Upper lobe of left lung (tissue), 6 donors: Measurements from ENCODE around the gene ALDH1A3. TPM values are rescaled to one million over a fixed set of nuclear protein-coding genes. Genes with fewer than 3 reads are reported as not detected.
A peak's percentile ranks its signal among the peaks of the same experiment; 100 is the strongest.

ENCODE experiments used
- ATAC-seq, 2 donors: fragments of 200-7000 bp; cut with Tn5 transposase; one replicate each; pipeline ENCODE4 v1.9.1; 2022; ENCODE audit warnings: mild to moderate bottlenecking in 2 of 2, moderate library complexity in 2 of 2; ENCODE audit not compliant: low FRiP score in 2 of 2
- DNase-seq, 2 donors: peaks; one replicate each; pipeline ENCODE4 v3.0.0-alpha.2; 2019 to 2020
- H3K27ac ChIP-seq, 4 donors: fragments of 200-600 bp; sonication (generic); one replicate each; pipeline ENCODE4 v1.5.1; 2016 to 2019
- H3K27me3 ChIP-seq, 4 donors: fragments of 200-600 bp; sonication (generic); one replicate each; pipeline ENCODE4 v1.5.1; 2017 to 2019
- H3K36me3 ChIP-seq, 4 donors: fragments of 200-600 bp; sonication (generic); one replicate each; pipeline ENCODE4 v1.5.1; 2016 to 2019
- H3K4me1 ChIP-seq, 4 donors: fragments of 200-600 bp; sonication (generic); one replicate each; pipeline ENCODE4 v1.5.1; 2018 to 2019
- H3K4me3 ChIP-seq, 4 donors: fragments of 200-600 bp; sonication (generic); one replicate each; pipeline ENCODE4 v1.5.1; 2017 to 2019; ENCODE audit warnings: mild to moderate bottlenecking in 2 of 4, moderate library complexity in 1 of 4
- H3K9me3 ChIP-seq, 4 donors: fragments of 200-600 bp; sonication (generic); one replicate each; pipeline ENCODE4 v1.5.1; 2018 to 2019
- EP300 ChIP-seq, 4 donors: sonication (generic); formaldehyde crosslinking; IDR thresholded peaks; one replicate each; pipeline ENCODE4 v1.5.1; 2017; ENCODE audit warnings: antibody characterized with exemption in 4 of 4, control low read depth in 2 of 4
- POLR2A ChIP-seq, 4 donors: fragments of 450-650 bp; IDR thresholded peaks; one replicate each; pipeline ENCODE4 v1.5.1; 2016 to 2017; ENCODE audit warnings: antibody characterized with exemption in 4 of 4, mild to moderate bottlenecking in 2 of 4
- POLR2AphosphoS5 ChIP-seq, 2 donors: sonication (generic); formaldehyde crosslinking; IDR thresholded peaks; one replicate each; pipeline ENCODE4 v1.5.1; 2017; ENCODE audit warnings: antibody characterized with exemption in 2 of 2
- WGBS, 2 donors: methylation state at CpG; one replicate each; pipeline ENCODE4 v1.1.5; 2017 to 2018; 5-methylcytosine and 5-hydroxymethylcytosine counted together
- total RNA-seq, 6 donors: library from RNA; depleted of rRNA in 4 of 6; stranded (reverse); fragments of >200 nt in 4 of 6; gene quantifications; one replicate each; pipeline versions ENCODE4 v1.1.0 to v1.2.1, GENCODE V29; 2016 to 2021
- TF ChIP-seq, protein P1 (sequence below), 6 experiments: fragments of 450-650 bp in 4 of 6; fragments of 200-600 bp in 2 of 6; sonication (generic) in 2 of 6; IDR thresholded peaks; one replicate each; pipeline ENCODE4 v1.5.1; 2016 to 2019; ENCODE audit warnings: antibody characterized with exemption in 6 of 6
- donor health status: DM: no; HTN: no; CAD: no; lungs with moderate emphysema.
- donor health status: DM: no; HTN: yes; CAD: no; lungs with severe emphysema.

ALDH1A3 gene
- total RNA-seq, 6 donors from 2014 or later = 3.6 to 41.5 (median 14.1) TPM

DNA sequence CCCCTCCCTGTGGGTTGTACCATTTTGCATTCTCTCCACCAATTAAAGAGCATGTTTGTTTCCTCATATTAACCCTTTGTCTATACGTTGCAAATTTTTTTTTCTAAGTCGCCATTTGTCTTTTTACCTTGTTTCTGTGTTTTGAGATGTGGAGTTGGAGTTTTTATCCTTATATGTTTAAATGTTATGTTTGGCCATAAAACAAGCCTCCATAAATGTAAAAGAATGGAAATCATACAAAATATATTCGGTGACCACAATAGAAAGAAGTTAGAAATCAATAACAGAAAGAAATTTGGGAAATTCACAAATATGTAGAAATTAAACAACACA, 68.8 kb downstream of the ALDH1A3 start:
- no peaks in the 10 kb centered on the region for H3K27me3 ChIP-seq
- WGBS, 2 donors = 91 to 95% methylated on average over 3 of the region's 3 CpGs
- DNase-seq (no peak), ATAC-seq (no peak)
- H3K9me3 ChIP-seq = no peaks in the 10 kb centered on the region
- no peak overlapping the region for H3K27ac ChIP-seq
- no peaks in the 10 kb centered on the region for H3K36me3 ChIP-seq
- no peaks in the 10 kb centered on the region for H3K4me1 ChIP-seq
- no peak overlapping the region for H3K4me3 ChIP-seq
- no peak for TF ChIP-seq POLR2A (IDR thresholded peaks at IDR 0.05)
- no peak for TF ChIP-seq POLR2AphosphoS5 (IDR thresholded peaks at IDR 0.05)
- TF ChIP-seq, protein P1, sequence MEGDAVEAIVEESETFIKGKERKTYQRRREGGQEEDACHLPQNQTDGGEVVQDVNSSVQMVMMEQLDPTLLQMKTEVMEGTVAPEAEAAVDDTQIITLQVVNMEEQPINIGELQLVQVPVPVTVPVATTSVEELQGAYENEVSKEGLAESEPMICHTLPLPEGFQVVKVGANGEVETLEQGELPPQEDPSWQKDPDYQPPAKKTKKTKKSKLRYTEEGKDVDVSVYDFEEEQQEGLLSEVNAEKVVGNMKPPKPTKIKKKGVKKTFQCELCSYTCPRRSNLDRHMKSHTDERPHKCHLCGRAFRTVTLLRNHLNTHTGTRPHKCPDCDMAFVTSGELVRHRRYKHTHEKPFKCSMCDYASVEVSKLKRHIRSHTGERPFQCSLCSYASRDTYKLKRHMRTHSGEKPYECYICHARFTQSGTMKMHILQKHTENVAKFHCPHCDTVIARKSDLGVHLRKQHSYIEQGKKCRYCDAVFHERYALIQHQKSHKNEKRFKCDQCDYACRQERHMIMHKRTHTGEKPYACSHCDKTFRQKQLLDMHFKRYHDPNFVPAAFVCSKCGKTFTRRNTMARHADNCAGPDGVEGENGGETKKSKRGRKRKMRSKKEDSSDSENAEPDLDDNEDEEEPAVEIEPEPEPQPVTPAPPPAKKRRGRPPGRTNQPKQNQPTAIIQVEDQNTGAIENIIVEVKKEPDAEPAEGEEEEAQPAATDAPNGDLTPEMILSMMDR (IDR thresholded peaks at IDR 0.05) = no peak
- no peak for TF ChIP-seq EP300 (IDR thresholded peaks at IDR 0.05)

DNA sequence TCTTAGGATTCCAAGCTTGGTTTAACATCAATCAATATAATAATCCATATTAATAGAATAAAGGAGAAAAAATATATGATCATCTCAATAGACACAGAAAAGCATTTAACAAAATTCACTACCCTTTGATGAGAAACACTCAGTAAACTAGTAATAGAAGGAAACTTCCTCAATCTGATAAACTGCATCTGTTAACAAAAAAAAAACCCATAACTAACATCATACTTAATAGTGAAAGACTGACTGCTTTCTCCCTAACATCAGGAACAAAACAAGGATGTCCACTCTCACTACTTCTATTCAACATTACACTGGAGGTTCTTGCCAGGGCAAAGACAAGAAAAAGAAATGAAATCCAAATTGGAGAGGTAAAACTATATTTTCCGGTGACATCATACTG, 70.1 kb downstream of the ALDH1A3 start:
- ATAC-seq = no peak
- no peak for TF ChIP-seq POLR2A (IDR thresholded peaks at IDR 0.05)
- no peaks in the 10 kb centered on the region for H3K4me1 ChIP-seq
- no peak for DNase-seq
- WGBS, 2 donors = 93 to 98% methylated on average over 1 of the region's 1 CpG
- H3K9me3 ChIP-seq = no peaks in the 10 kb centered on the region
- no peaks in the 10 kb centered on the region for H3K36me3 ChIP-seq
- no peak overlapping the region for H3K27ac ChIP-seq
- H3K27me3 ChIP-seq = no peaks in the 10 kb centered on the region
- H3K4me3 ChIP-seq = no peak overlapping the region

DNA sequence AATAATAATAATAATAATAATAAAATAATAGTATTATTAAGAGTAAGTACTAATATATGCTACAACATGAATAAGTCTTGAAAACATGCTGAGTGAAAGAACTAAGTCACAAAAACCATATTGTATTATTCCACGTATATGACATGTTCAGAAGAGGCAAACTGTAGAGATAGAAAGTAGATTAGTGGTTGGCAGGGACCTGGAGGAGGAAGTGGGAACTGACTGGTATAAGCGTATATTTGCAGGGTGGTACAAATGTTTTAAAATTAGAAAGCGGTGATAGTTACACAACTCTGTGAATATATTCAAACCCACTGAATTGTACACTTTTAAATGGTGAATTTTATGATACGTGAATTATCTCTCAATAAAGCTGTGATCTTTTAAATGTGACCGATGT, 72.3 kb downstream of the ALDH1A3 start:
- DNase-seq = no peak
- no peaks in the 10 kb centered on the region for H3K27me3 ChIP-seq
- no peak overlapping the region for H3K27ac ChIP-seq
- TF ChIP-seq EP300 (IDR thresholded peaks at IDR 0.05) (no peak), POLR2AphosphoS5 (IDR thresholded peaks at IDR 0.05) (no peak), POLR2A (IDR thresholded peaks at IDR 0.05) (no peak)
- TF ChIP-seq, protein P1 (IDR thresholded peaks at IDR 0.05) = no peak
- H3K4me3 ChIP-seq = no peak overlapping the region
- no peaks in the 10 kb centered on the region for H3K9me3 ChIP-seq
- WGBS, 2 donors = 68 to 80% methylated on average over 5 of the region's 5 CpGs
- no peak for ATAC-seq
- H3K4me1 ChIP-seq = no peaks in the 10 kb centered on the region
- H3K36me3 ChIP-seq = no peaks in the 10 kb centered on the region

DNA sequence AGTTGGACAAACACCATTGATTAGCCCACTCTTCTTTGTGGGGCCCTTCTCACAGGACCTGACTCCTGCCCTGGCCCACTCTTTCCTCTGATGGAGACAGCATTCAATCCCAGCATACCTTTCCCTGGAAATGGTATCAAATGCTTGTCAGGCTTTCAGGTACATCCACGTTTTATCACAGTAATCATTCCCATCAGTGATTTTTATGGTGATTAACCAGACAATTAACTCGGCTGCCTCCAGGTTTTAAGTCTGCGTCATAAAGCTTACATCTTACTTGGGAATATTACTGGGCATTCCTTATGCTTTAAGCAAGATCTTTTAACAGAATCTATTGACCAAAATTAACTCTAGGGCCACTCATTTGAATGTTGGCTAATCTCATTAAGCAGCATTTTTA, 72.9 kb downstream of the ALDH1A3 start:
- no peaks in the 10 kb centered on the region for H3K9me3 ChIP-seq
- TF ChIP-seq EP300 (IDR thresholded peaks at IDR 0.05) (no peak), POLR2AphosphoS5 (IDR thresholded peaks at IDR 0.05) (no peak), POLR2A (IDR thresholded peaks at IDR 0.05) (no peak)
- TF ChIP-seq, protein P1 (IDR thresholded peaks at IDR 0.05) = no peak

DNA sequence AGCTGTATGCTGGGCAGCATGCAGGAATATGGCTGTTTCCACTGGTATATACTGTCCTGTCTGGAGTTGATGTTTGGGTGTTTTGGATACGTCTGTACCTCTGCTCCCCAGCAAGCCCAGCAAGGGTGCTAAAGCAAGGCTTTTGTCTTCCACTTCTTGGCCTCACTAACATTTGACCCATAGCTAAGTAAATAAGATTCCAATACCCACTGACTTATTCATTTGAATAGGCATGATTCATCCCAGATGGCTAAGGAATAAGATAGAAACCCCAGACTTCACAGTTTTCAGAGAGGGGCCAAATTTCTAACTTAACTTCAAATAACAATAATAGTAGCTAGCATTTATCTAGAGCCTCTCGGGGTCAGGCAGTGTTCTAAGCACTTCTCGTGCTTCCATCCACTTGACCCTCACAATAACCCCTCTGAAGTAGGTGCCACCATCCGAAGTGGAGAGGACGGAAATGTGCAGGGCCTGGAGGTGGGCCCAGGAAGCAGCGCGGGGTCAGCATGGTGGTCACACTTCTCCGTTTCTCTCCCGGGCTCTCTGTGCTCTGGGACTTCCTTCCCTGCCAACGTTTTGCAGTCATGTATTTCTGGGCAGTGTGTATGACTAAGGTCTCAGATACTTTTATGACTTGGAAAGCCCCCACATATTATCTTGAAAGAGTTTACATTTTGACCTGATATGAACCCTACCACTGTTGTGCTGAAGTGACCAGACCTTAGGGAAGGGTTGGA, 78.9 kb downstream of the ALDH1A3 start:
- WGBS, 2 donors = 37 to 51% methylated on average over 10 of the region's 10 CpGs
- H3K4me1 ChIP-seq = peaks cover 0 to 14% (median 7%) of the 10 kb centered on the region in 4 donors
- H3K27ac ChIP-seq = no peak overlapping the region
- no peaks in the 10 kb centered on the region for H3K27me3 ChIP-seq
- ATAC-seq (peak; percentile 43 to 47), DNase-seq (no peak)
- no peaks in the 10 kb centered on the region for H3K36me3 ChIP-seq
- TF ChIP-seq, protein P1 (IDR thresholded peaks at IDR 0.05) = no peak
- no peak for TF ChIP-seq EP300 (IDR thresholded peaks at IDR 0.05)
- TF ChIP-seq POLR2AphosphoS5 (IDR thresholded peaks at IDR 0.05) = no peak
- TF ChIP-seq POLR2A (IDR thresholded peaks at IDR 0.05) = no peak
- H3K9me3 ChIP-seq = no peaks in the 10 kb centered on the region
- H3K4me3 ChIP-seq = no peak overlapping the region

More for the DNA sequence above, 72.9 kb downstream of the ALDH1A3 start:
- no peak for ATAC-seq
- no peak overlapping the region for H3K27ac ChIP-seq
- H3K36me3 ChIP-seq = no peaks in the 10 kb centered on the region
- 87 to 88% methylated on average over 3 of the region's 3 CpGs for WGBS, 2 donors
- H3K27me3 ChIP-seq = no peaks in the 10 kb centered on the region
- no peaks in the 10 kb centered on the region for H3K4me1 ChIP-seq
- H3K4me3 ChIP-seq = no peak overlapping the region
- DNase-seq = no peak
